Measurements from ENCODE around the gene SLC25A47. TPM values are rescaled to one million over a fixed set of nuclear protein-coding genes. Genes with fewer than 3 reads are reported as not detected.

Gene SLC25A47
- total and polyA plus RNA-seq, 3 experiments from 2014 or later: not detected

GRCh38 chr14:100303925-100304324, 19.2 kb upstream of the SLC25A47 start:
- H3K4me1 ChIP-seq (ENCODE audit: insufficient read depth, low read length): peaks cover 16% of the 10 kb centered on the region
- H3K4me3 ChIP-seq (ENCODE audit: low read length): no peak overlapping the region
- H3K36me3 ChIP-seq (ENCODE audit: insufficient read depth, low read length): no peaks in the 10 kb centered on the region
- H3K27me3 ChIP-seq (ENCODE audit: insufficient read depth, low read length, poor library complexity, severe bottlenecking): no peaks in the 10 kb centered on the region
- Mint-ChIP-seq H3K4me3 (peak overlapping the region in 3 of 7 donors; percentile 1 to 88 (median 34)), H3K36me3 (no peaks in the 10 kb centered on the region), H3K4me1 (peaks cover 12 to 19% (median 16%) of the 10 kb centered on the region in 3 donors), H3K27me3 (peaks cover 0 to 4% of the 10 kb centered on the region in 2 donors), H3K27ac (no peak overlapping the region), H3K9me3 (no peaks in the 10 kb centered on the region)
- DNase-seq: no peak
- no peak overlapping the region for H3K27ac ChIP-seq (ENCODE audit: low read depth, low read length)
- CTCF ChIA-PET: interaction anchor here (2.0 kb wide), 1 partner anchor 19 kb away, joined by 8 read pairs; no protein-coding TSS in a partner anchor
- H3K9me3 ChIP-seq (ENCODE audit: low read length): no peaks in the 10 kb centered on the region
- POLR2A ChIA-PET: no interaction called here

GRCh38 chr14:100304825-100305323, 18.3 kb upstream of the SLC25A47 start:
- H3K4me1 ChIP-seq (ENCODE audit: insufficient read depth, low read length): peaks cover 16% of the 10 kb centered on the region
- Mint-ChIP-seq H3K4me3 (peak overlapping the region; percentile 81 to 92 (median 88)), H3K27ac (peak overlapping the region in 5 of 8 donors; percentile 38 to 83 (median 61)), H3K4me1 (peaks cover 12 to 19% (median 16%) of the 10 kb centered on the region in 3 donors), H3K27me3 (peaks cover 0 to 4% of the 10 kb centered on the region in 2 donors), H3K36me3 (no peaks in the 10 kb centered on the region), H3K9me3 (no peaks in the 10 kb centered on the region)
- no peaks in the 10 kb centered on the region for H3K9me3 ChIP-seq (ENCODE audit: low read length)
- ChIA-PET CTCF (interaction anchor here (2.0 kb wide), 1 partner anchor 20 kb away, joined by 8 read pairs; no protein-coding TSS in a partner anchor), POLR2A (no interaction called here)
- no peak overlapping the region for H3K27ac ChIP-seq (ENCODE audit: low read depth, low read length)
- DNase-seq: no peak
- H3K36me3 ChIP-seq (ENCODE audit: insufficient read depth, low read length): no peaks in the 10 kb centered on the region
- no peaks in the 10 kb centered on the region for H3K27me3 ChIP-seq (ENCODE audit: insufficient read depth, low read length, poor library complexity, severe bottlenecking)
- peak overlapping the region; percentile 55 for H3K4me3 ChIP-seq (ENCODE audit: low read length)

- ChIA-PET POLR2A (no interaction called here), CTCF (interaction anchor here (2.0 kb wide), 1 partner anchor 20 kb away, joined by 8 read pairs; no protein-coding TSS in a partner anchor)
- Mint-ChIP-seq H3K27me3 (peaks cover 0 to 4% of the 10 kb centered on the region in 2 donors), H3K27ac (peak overlapping the region in 5 of 8 donors; percentile 38 to 83 (median 61)), H3K4me3 (peak overlapping the region; percentile 81 to 92 (median 88)), H3K9me3 (no peaks in the 10 kb centered on the region), H3K4me1 (peaks cover 12 to 19% (median 16%) of the 10 kb centered on the region in 3 donors), H3K36me3 (no peaks in the 10 kb centered on the region)
- DNase-seq: peak; percentile 15 to 59 (median 30)
- H3K4me3 ChIP-seq (ENCODE audit: low read length): peak overlapping the region; percentile 55
- peaks cover 16% of the 10 kb centered on the region for H3K4me1 ChIP-seq (ENCODE audit: insufficient read depth, low read length)
- no peaks in the 10 kb centered on the region for H3K36me3 ChIP-seq (ENCODE audit: insufficient read depth, low read length)
- H3K9me3 ChIP-seq (ENCODE audit: low read length): no peaks in the 10 kb centered on the region
- no peak overlapping the region for H3K27ac ChIP-seq (ENCODE audit: low read depth, low read length)
- H3K27me3 ChIP-seq (ENCODE audit: insufficient read depth, low read length, poor library complexity, severe bottlenecking): no peaks in the 10 kb centered on the region
Measured at GRCh38 chr14:100305324-100306100, 17.6 kb upstream of the SLC25A47 start.

DNA sequence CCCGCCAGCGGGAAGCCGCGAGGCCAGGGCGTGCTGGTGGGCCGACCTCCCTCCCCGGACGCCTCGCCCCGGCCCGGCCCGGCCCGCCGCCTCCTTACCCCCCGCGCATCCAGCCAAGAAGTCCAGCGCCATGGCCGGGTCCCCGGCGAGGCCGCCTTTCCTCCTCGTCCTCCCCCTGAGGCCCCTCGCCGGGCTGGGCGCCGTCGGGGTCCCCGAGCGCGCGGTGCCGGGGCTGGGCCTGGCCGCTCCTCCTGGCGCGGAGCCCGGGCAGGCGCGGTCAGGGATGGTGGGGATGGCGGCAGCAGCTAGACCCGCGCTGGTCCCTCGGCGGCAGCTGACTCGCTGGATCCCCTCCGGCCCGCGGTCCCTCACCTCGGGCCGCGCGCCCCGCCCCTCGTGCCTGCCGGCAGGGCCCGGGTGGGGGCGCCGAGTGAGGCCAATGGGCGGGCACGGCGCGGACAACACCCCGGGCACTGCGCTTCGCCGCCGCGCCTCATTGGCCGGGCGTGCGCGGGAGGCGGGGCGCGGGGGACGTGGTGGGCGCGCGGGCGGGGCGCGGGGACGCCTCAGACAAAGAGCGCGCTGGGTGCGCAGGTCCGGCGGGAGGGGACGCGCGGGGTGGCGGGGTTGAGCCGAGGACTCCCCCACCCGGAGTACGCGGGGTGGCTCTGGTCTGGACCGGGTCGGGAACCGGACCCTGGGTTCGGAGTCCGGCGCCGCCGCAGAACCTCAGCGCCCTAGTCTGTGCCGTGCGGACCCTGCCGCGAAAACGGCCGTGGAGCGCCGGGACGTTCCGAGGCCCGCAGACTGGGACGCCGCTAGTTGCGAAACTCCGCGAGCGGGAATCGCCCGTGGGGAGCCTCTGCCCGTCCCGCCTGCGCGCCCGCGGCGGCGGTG, 16.8 kb upstream of the SLC25A47 start, which contains the start of gene SLC25A29:
TSS of gene SLC25A29 (minus strand) at position 344 of the 897 bp plus-strand sequence. CDS start at position 132, 212 bp downstream.
- H3K27me3 Mint-ChIP-seq: peaks cover 0 to 4% of the 10 kb centered on the region in 2 donors
- Histone ChIP-seq H3K4me3 (ENCODE audit: low read length) (peak within 1 kb of the TSS; percentile 55), H3K9me3 (ENCODE audit: low read length) (no peaks in the 10 kb centered on the region), H3K27ac (ENCODE audit: low read depth, low read length) (no peak within 1 kb of the TSS), H3K36me3 (ENCODE audit: insufficient read depth, low read length) (no peaks in the 10 kb centered on the region), H3K27me3 (ENCODE audit: insufficient read depth, low read length, poor library complexity, severe bottlenecking) (no peaks in the 10 kb centered on the region), H3K4me1 (ENCODE audit: insufficient read depth, low read length) (peaks cover 16% of the 10 kb centered on the region)
- H3K36me3 Mint-ChIP-seq: no peaks in the 10 kb centered on the region
- peaks cover 12 to 19% (median 16%) of the 10 kb centered on the region in 3 donors for H3K4me1 Mint-ChIP-seq
- H3K9me3 Mint-ChIP-seq: no peaks in the 10 kb centered on the region
- DNase-seq: peak; percentile 63 to 73 (median 72)
- CTCF ChIA-PET: no interaction called here
- peak within 1 kb of the TSS; percentile 81 to 92 (median 88) for H3K4me3 Mint-ChIP-seq
- POLR2A ChIA-PET: interaction anchor here (1.3 kb wide), 1 partner anchor 84 kb away, joined by 4 read pairs; no protein-coding TSS in a partner anchor
- peak within 1 kb of the TSS in 4 of 8 donors; percentile 29 to 76 (median 59) for H3K27ac Mint-ChIP-seq

- peak overlapping the region in 2 of 8 donors; percentile 57 to 58 for H3K27ac Mint-ChIP-seq
- no peaks in the 10 kb centered on the region for H3K9me3 Mint-ChIP-seq
- Histone ChIP-seq H3K4me1 (ENCODE audit: insufficient read depth, low read length) (peaks cover 16% of the 10 kb centered on the region), H3K4me3 (ENCODE audit: low read length) (peak overlapping the region; percentile 43), H3K36me3 (ENCODE audit: insufficient read depth, low read length) (no peaks in the 10 kb centered on the region), H3K27ac (ENCODE audit: low read depth, low read length) (no peak overlapping the region), H3K9me3 (ENCODE audit: low read length) (no peaks in the 10 kb centered on the region), H3K27me3 (ENCODE audit: insufficient read depth, low read length, poor library complexity, severe bottlenecking) (no peaks in the 10 kb centered on the region)
- POLR2A ChIA-PET: interaction anchor here (1.3 kb wide), 1 partner anchor 85 kb away, joined by 4 read pairs; no protein-coding TSS in a partner anchor
- no peaks in the 10 kb centered on the region for H3K36me3 Mint-ChIP-seq
- H3K4me1 Mint-ChIP-seq: peaks cover 10 to 22% (median 20%) of the 10 kb centered on the region in 3 donors
- H3K4me3 Mint-ChIP-seq: peak overlapping the region; percentile 74 to 85 (median 80)
- CTCF ChIA-PET: interaction anchor here (1.6 kb wide), 1 partner anchor 67 kb away, joined by 4 read pairs; no protein-coding TSS in a partner anchor
- DNase-seq: no peak
- peaks cover 0 to 4% of the 10 kb centered on the region in 2 donors for H3K27me3 Mint-ChIP-seq
Measured at GRCh38 chr14:100306998-100307765, 16.0 kb upstream of the SLC25A47 start.

DNA sequence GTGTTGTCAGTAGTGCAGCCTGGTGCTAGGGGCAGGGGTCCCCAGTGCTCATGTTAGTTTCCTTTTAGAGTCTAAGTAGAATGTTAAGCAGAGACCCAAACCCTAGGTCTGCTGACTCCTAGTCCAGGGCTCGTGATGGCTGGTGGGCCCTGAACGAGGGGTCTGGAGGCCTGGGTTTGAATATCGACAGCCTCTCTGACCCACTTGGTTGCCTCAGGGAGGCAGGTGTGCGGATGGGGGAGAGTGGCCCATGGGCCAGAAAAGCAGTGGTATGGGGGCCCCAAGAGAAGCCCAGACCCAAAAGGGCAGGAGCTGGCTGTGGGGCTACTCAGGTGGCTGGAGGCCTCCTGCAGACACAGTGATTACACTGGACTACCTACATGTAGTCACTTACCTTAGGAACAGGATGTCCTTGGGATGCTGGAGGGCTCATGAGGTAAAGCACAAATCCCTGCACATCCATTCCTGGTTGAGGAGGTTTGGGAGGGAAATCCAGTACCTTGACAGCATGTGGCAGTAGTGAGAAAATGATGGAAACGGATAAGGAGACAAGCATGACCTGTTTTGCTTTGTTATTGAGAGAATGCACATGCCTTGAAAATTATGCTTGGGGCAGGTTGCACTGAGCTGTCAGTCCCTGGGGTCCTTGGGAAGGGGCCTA, 15.2 kb upstream of the SLC25A47 start:
- Histone ChIP-seq H3K27me3 (ENCODE audit: insufficient read depth, low read length, poor library complexity, severe bottlenecking) (no peaks in the 10 kb centered on the region), H3K4me1 (ENCODE audit: insufficient read depth, low read length) (peaks cover 16% of the 10 kb centered on the region), H3K4me3 (ENCODE audit: low read length) (no peak overlapping the region), H3K9me3 (ENCODE audit: low read length) (no peaks in the 10 kb centered on the region), H3K36me3 (ENCODE audit: insufficient read depth, low read length) (no peaks in the 10 kb centered on the region), H3K27ac (ENCODE audit: low read depth, low read length) (no peak overlapping the region)
- peak overlapping the region; percentile 74 to 85 (median 80) for H3K4me3 Mint-ChIP-seq
- DNase-seq: no peak
- POLR2A ChIA-PET: interaction anchor here (0.9 kb wide), 1 partner anchor 23 kb away, joined by 3 read pairs; no protein-coding TSS in a partner anchor
- no peaks in the 10 kb centered on the region for H3K36me3 Mint-ChIP-seq
- no peaks in the 10 kb centered on the region for H3K9me3 Mint-ChIP-seq
- CTCF ChIA-PET: interaction anchor here (1.6 kb wide), 1 partner anchor 67 kb away, joined by 4 read pairs; no protein-coding TSS in a partner anchor
- H3K27me3 Mint-ChIP-seq: peaks cover 0 to 4% of the 10 kb centered on the region in 2 donors
- peaks cover 13 to 30% (median 26%) of the 10 kb centered on the region in 3 donors for H3K4me1 Mint-ChIP-seq
- peak overlapping the region in 3 of 8 donors; percentile 26 to 72 (median 38) for H3K27ac Mint-ChIP-seq

Measured in CD8-positive, alpha-beta memory T cell (primary cell).